ENCODE measurements around the gene DDAH1. TPM values are rescaled to one million over a fixed set of nuclear protein-coding genes. Genes with fewer than 3 reads are reported as not detected.

The DDAH1 gene
- total and polyA plus RNA-seq, 2 experiments from 2014 or later: 29.4 to 41.7 TPM

- TF ChIP-seq, protein P1, sequence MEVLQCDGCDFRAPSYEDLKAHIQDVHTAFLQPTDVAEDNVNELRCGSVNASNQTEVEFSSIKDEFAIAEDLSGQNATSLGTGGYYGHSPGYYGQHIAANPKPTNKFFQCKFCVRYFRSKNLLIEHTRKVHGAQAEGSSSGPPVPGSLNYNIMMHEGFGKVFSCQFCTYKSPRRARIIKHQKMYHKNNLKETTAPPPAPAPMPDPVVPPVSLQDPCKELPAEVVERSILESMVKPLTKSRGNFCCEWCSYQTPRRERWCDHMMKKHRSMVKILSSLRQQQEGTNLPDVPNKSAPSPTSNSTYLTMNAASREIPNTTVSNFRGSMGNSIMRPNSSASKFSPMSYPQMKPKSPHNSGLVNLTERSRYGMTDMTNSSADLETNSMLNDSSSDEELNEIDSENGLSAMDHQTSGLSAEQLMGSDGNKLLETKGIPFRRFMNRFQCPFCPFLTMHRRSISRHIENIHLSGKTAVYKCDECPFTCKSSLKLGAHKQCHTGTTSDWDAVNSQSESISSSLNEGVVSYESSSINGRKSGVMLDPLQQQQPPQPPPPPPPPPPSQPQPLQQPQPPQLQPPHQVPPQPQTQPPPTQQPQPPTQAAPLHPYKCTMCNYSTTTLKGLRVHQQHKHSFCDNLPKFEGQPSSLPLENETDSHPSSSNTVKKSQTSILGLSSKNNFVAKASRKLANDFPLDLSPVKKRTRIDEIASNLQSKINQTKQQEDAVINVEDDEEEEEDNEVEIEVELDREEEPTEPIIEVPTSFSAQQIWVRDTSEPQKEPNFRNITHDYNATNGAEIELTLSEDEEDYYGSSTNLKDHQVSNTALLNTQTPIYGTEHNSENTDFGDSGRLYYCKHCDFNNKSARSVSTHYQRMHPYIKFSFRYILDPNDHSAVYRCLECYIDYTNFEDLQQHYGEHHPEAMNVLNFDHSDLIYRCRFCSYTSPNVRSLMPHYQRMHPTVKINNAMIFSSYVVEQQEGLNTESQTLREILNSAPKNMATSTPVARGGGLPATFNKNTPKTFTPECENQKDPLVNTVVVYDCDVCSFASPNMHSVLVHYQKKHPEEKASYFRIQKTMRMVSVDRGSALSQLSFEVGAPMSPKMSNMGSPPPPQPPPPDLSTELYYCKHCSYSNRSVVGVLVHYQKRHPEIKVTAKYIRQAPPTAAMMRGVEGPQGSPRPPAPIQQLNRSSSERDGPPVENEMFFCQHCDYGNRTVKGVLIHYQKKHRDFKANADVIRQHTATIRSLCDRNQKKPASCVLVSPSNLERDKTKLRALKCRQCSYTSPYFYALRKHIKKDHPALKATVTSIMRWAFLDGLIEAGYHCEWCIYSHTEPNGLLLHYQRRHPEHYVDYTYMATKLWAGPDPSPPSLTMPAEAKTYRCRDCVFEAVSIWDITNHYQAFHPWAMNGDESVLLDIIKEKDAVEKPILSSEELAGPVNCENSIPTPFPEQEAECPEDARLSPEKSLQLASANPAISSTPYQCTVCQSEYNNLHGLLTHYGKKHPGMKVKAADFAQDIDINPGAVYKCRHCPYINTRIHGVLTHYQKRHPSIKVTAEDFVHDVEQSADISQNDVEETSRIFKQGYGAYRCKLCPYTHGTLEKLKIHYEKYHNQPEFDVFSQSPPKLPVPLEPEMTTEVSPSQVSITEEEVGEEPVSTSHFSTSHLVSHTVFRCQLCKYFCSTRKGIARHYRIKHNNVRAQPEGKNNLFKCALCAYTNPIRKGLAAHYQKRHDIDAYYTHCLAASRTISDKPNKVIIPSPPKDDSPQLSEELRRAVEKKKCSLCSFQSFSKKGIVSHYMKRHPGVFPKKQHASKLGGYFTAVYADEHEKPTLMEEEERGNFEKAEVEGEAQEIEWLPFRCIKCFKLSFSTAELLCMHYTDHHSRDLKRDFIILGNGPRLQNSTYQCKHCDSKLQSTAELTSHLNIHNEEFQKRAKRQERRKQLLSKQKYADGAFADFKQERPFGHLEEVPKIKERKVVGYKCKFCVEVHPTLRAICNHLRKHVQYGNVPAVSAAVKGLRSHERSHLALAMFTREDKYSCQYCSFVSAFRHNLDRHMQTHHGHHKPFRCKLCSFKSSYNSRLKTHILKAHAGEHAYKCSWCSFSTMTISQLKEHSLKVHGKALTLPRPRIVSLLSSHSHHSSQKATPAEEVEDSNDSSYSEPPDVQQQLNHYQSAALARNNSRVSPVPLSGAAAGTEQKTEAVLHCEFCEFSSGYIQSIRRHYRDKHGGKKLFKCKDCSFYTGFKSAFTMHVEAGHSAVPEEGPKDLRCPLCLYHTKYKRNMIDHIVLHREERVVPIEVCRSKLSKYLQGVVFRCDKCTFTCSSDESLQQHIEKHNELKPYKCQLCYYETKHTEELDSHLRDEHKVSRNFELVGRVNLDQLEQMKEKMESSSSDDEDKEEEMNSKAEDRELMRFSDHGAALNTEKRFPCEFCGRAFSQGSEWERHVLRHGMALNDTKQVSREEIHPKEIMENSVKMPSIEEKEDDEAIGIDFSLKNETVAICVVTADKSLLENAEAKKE (CRISPR knock-in tag; IDR thresholded peaks at IDR 0.05): no peak
- TF ChIP-seq NANOG (IDR thresholded peaks at IDR 0.05; ENCODE audit: borderline replicate concordance) (no peak), POLR2AphosphoS5 (IDR thresholded peaks at IDR 0.05; ENCODE audit: low read depth) (no peak), EZH2phosphoT487 (IDR thresholded peaks at IDR 0.05; ENCODE audit: unreplicated experiment) (no peak), STAT1 (IDR thresholded peaks at IDR 0.05; ENCODE audit: unreplicated experiment) (no peak), ZNF331 (CRISPR knock-in tag; IDR thresholded peaks at IDR 0.05; ENCODE audit: low read depth) (no peak), ZNF114 (CRISPR knock-in tag; IDR thresholded peaks at IDR 0.05) (no peak), JUNB (IDR thresholded peaks at IDR 0.05; ENCODE audit: unreplicated experiment) (no peak), REST (IDR thresholded peaks at IDR 0.05; ENCODE audit: unreplicated experiment) (no peak), CREB1 (CRISPR knock-in tag; IDR thresholded peaks at IDR 0.05; ENCODE audit: low read depth) (no peak)
- TF ChIP-seq, protein P2, sequence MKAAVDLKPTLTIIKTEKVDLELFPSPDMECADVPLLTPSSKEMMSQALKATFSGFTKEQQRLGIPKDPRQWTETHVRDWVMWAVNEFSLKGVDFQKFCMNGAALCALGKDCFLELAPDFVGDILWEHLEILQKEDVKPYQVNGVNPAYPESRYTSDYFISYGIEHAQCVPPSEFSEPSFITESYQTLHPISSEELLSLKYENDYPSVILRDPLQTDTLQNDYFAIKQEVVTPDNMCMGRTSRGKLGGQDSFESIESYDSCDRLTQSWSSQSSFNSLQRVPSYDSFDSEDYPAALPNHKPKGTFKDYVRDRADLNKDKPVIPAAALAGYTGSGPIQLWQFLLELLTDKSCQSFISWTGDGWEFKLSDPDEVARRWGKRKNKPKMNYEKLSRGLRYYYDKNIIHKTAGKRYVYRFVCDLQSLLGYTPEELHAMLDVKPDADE (IDR thresholded peaks at IDR 0.05): no peak
Observed at GRCh38 chr1:85268801-85269585, 196.0 kb downstream of the DDAH1 start (continued).

Small RNA genes within 50 kb of the gene (small RNA-seq; reads per million reads assigned to genes)
- not detected for gene RF00019 (ENCODE audit: low replicate concordance)

Other genes with a start within 250 kb of the DDAH1 start
- 35.6 and 39.7 TPM in 2 replicates for gene C1orf52, start 205.5 kb downstream of the DDAH1 start, total RNA-seq (2014; rRNA removed; shearing (Covaris generic))
- gene C1orf52, start 205.5 kb downstream of the DDAH1 start, polyA plus RNA-seq (2016; fragmentation: Nextera tagmentation; extraction: Ambion mirVana): 102 and 107 TPM in 2 replicates
- gene BCL10, start 188.5 kb downstream of the DDAH1 start, total RNA-seq (2014; rRNA removed; shearing (Covaris generic)): 23.1 and 27.8 TPM in 2 replicates
- gene BCL10, start 188.5 kb downstream of the DDAH1 start, polyA plus RNA-seq (2016; fragmentation: Nextera tagmentation; extraction: Ambion mirVana): 28.8 and 33.7 TPM in 2 replicates
- 66.5 and 66.6 TPM in 2 replicates for gene CCN1, start 115.6 kb upstream of the DDAH1 start, total RNA-seq (2014; rRNA removed; shearing (Covaris generic))
- gene CCN1, start 115.6 kb upstream of the DDAH1 start, polyA plus RNA-seq (2016; fragmentation: Nextera tagmentation; extraction: Ambion mirVana): 130 and 132 TPM in 2 replicates
- gene ZNHIT6, start 243.3 kb upstream of the DDAH1 start, total RNA-seq (2014; rRNA removed; shearing (Covaris generic)): 17.3 and 20.4 TPM in 2 replicates
- 17.7 and 20.9 TPM in 2 replicates for gene ZNHIT6, start 243.3 kb upstream of the DDAH1 start, polyA plus RNA-seq (2016; fragmentation: Nextera tagmentation; extraction: Ambion mirVana)

Measured in GM23338 (cell line).